Mesendoderm (in vitro differentiated cells): ENCODE data around the gene NEFH.

ENCODE experiments used
- DNase-seq: peaks from one replicate; pipeline ENCODE4 v3.0.0; 2013
- H2AK5ac ChIP-seq: 2 replicates; pipeline ENCODE4 v1.6.1; 2013; ENCODE audit warnings: low read length, inconsistent platforms
- H2BK120ac ChIP-seq: 2 replicates; pipeline ENCODE4 v1.6.1; 2013; ENCODE audit warnings: low read depth, mild to moderate bottlenecking, low read length, moderate library complexity, mixed read lengths
- H2BK15ac ChIP-seq: replicated peaks from 2 replicates; pipeline ENCODE4 v1.6.1; 2013; ENCODE audit warnings: low read depth, mild to moderate bottlenecking, moderate library complexity
- H2BK5ac ChIP-seq: 2 replicates; pipeline ENCODE4 v1.6.1; 2013; ENCODE audit warnings: low read length, inconsistent platforms
- H3K18ac ChIP-seq: 2 replicates; pipeline ENCODE4 v1.6.1; 2013; ENCODE audit warnings: mild to moderate bottlenecking, low read length, mixed read lengths
- H3K23ac ChIP-seq: one replicate; pipeline ENCODE4 v1.6.1; 2013; ENCODE audit warnings: low read length
- H3K27ac ChIP-seq: 2 replicates; pipeline ENCODE4 v1.5.1; 2013; ENCODE audit warnings: low read depth, mild to moderate bottlenecking, inconsistent platforms, low read length, moderate library complexity
- H3K27me3 ChIP-seq: 2 replicates; pipeline ENCODE4 v1.6.1; 2013; ENCODE audit warnings: low read length, control low read depth, mild to moderate bottlenecking, inconsistent platforms; ENCODE audit not compliant: insufficient read depth, poor library complexity
- H3K36me3 ChIP-seq: 2 replicates; pipeline ENCODE4 v1.6.1; 2013; ENCODE audit warnings: low read length, inconsistent platforms; ENCODE audit not compliant: control insufficient read depth, insufficient read depth
- H3K4ac ChIP-seq: one replicate; pipeline ENCODE4 v1.6.1; 2013; ENCODE audit warnings: low read depth, mild to moderate bottlenecking, low read length, moderate library complexity
- H3K4me1 ChIP-seq: 2 replicates; pipeline ENCODE4 v1.6.1; 2013; ENCODE audit warnings: low read depth, low read length, inconsistent platforms; ENCODE audit not compliant: control insufficient read depth
- H3K4me2 ChIP-seq: 2 replicates; pipeline ENCODE4 v1.6.1; 2013; ENCODE audit warnings: low read length
- H3K4me3 ChIP-seq: 2 replicates; pipeline ENCODE4 v1.5.1; 2013; ENCODE audit warnings: mild to moderate bottlenecking, low read length
- H3K56ac ChIP-seq: one replicate; pipeline ENCODE4 v1.6.1; 2013; ENCODE audit warnings: low read length
- H3K79me1 ChIP-seq: 2 replicates; pipeline ENCODE4 v1.6.1; 2013; ENCODE audit warnings: low read length, inconsistent platforms
- H3K79me2 ChIP-seq: 2 replicates; pipeline ENCODE4 v1.6.1; 2013; ENCODE audit warnings: mild to moderate bottlenecking, low read length; ENCODE audit not compliant: control insufficient read depth, insufficient read depth
- H3K9ac ChIP-seq: 2 replicates; pipeline ENCODE4 v1.6.1; 2013; ENCODE audit warnings: low read length, inconsistent platforms
- H4K5ac ChIP-seq: one replicate; pipeline ENCODE4 v1.6.1; 2013; ENCODE audit warnings: low read length
- H4K8ac ChIP-seq: one replicate; pipeline ENCODE4 v1.6.1; 2013; ENCODE audit warnings: low read depth, mild to moderate bottlenecking, control low read depth, low read length, moderate library complexity
- WGBS: extraction: QIAGEN DNeasy Blood & Tissue Kit; methylation state at CpG from one replicate; pipeline ENCODE4 v1.1.7; 2013; ENCODE audit warnings: low lambda C conversion rate, missing lambda C conversion rate; ENCODE audit not compliant: insufficient coverage; ENCODE audit errors: extremely low coverage; 5-methylcytosine and 5-hydroxymethylcytosine counted together

NEFH gene

DNA sequence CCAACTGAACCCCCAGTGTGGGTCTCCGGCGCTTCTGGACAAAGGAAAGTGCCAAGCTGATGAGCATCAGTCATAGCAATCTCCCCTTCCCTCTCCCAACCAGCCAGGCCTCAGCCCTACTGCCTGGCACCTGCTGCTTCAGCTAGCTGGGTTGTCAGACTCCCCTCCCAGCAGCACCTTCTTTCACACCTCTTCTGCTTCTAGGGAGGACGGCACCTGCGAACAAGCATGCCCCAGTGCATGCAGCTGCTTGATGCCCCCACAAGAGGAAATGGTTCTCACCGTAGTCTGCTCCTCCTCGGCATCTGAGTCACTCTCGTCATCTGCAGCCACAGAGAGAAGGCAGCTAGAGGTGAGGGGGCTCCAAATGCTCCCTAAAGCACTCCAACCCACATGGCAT, 48.1 kb downstream of the NEFH start:
- Histone ChIP-seq H2AK5ac (no peak overlapping the region), H4K5ac (no peak overlapping the region), H2BK120ac (no peak overlapping the region), H3K27me3 (no peaks in the 10 kb centered on the region), H3K56ac (no peak overlapping the region), H3K27ac (no peak overlapping the region), H3K9ac (no peak overlapping the region), H3K4ac (no peak overlapping the region), H3K4me3 (no peak overlapping the region), H3K4me1 (no peaks in the 10 kb centered on the region), H3K23ac (no peak overlapping the region), H2BK15ac (no peak overlapping the region), H3K79me2 (no peaks in the 10 kb centered on the region), H2BK5ac (no peak overlapping the region), H3K4me2 (no peak overlapping the region), H4K8ac (no peak overlapping the region), H3K79me1 (no peaks in the 10 kb centered on the region), H3K36me3 (peaks cover 28% of the 10 kb centered on the region), H3K18ac (no peak overlapping the region)
- WGBS, result no CpG with 5 or more reads among the region's 7 CpGs
- no peak for DNase-seq

- Histone ChIP-seq H3K36me3 (peaks cover 20% of the 10 kb centered on the region), H3K79me2 (no peaks in the 10 kb centered on the region)
Measured at GRCh38 chr22:29530716-29531115, 50.7 kb downstream of the NEFH start.

DNA sequence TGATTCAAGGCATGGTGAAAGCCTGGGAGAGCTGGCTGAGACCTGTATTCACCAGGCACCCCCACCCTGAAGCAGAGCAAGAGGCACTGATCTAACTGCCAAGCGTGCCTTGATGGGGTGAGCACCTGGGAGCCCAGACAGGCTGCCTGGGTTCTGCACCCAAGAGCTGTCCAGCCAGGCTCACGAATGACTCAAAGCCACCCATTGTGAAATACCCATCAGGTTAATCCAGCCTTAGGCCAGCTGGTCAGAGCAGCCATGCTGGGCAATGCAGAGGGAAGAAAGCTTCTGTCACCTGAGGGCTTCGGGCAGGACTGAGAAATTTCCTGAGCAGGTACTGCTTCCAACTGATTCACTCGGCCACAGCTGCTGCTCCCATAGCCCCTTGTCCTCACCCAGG, 51.4 kb downstream of the NEFH start:
- Histone ChIP-seq H2AK5ac (no peak overlapping the region), H3K79me2 (no peaks in the 10 kb centered on the region), H3K9ac (no peak overlapping the region), H2BK5ac (no peak overlapping the region), H2BK15ac (no peak overlapping the region), H3K27me3 (no peaks in the 10 kb centered on the region), H3K23ac (no peak overlapping the region), H3K4me2 (no peak overlapping the region), H3K56ac (no peak overlapping the region), H2BK120ac (no peak overlapping the region), H3K27ac (no peak overlapping the region), H4K8ac (no peak overlapping the region), H3K4me3 (no peak overlapping the region), H3K79me1 (no peaks in the 10 kb centered on the region), H3K4ac (no peak overlapping the region), H3K18ac (no peak overlapping the region), H4K5ac (no peak overlapping the region), H3K4me1 (no peaks in the 10 kb centered on the region), H3K36me3 (peaks cover 21% of the 10 kb centered on the region)
- no CpG with 5 or more reads among the region's 4 CpGs for WGBS
- DNase-seq, result no peak

More at GRCh38 chr22:29530716-29531115, 50.7 kb downstream of the NEFH start:
- H3K56ac ChIP-seq, result no peak overlapping the region
- no peaks in the 10 kb centered on the region for H3K27me3 ChIP-seq
- H2BK15ac ChIP-seq, result no peak overlapping the region
- no peaks in the 10 kb centered on the region for H3K79me1 ChIP-seq
- no peak overlapping the region for H3K23ac ChIP-seq
- no peak overlapping the region for H3K4me3 ChIP-seq
- H2BK120ac ChIP-seq, result no peak overlapping the region
- H3K4ac ChIP-seq, result no peak overlapping the region
- H3K27ac ChIP-seq, result no peak overlapping the region
- no peak overlapping the region for H2AK5ac ChIP-seq
- no peak overlapping the region for H3K18ac ChIP-seq
- no peak overlapping the region for H3K4me2 ChIP-seq
- no peak overlapping the region for H4K5ac ChIP-seq
- no peak for DNase-seq
- H2BK5ac ChIP-seq, result no peak overlapping the region
- no CpG with 5 or more reads among the region's 4 CpGs for WGBS
- H3K9ac ChIP-seq, result no peak overlapping the region
- H4K8ac ChIP-seq, result no peak overlapping the region
- H3K4me1 ChIP-seq, result no peaks in the 10 kb centered on the region

- H3K56ac ChIP-seq, result no peak overlapping the region
- H3K4me3 ChIP-seq, result no peak overlapping the region
- H3K4me2 ChIP-seq, result no peak overlapping the region
- peaks cover 12% of the 10 kb centered on the region for H3K36me3 ChIP-seq
- no peak overlapping the region for H3K9ac ChIP-seq
- no peaks in the 10 kb centered on the region for H3K79me2 ChIP-seq
- H2BK5ac ChIP-seq, result no peak overlapping the region
- WGBS, result no CpG with 5 or more reads among the region's 3 CpGs
- H3K27me3 ChIP-seq, result no peaks in the 10 kb centered on the region
- no peaks in the 10 kb centered on the region for H3K79me1 ChIP-seq
- no peak overlapping the region for H2BK120ac ChIP-seq
- no peaks in the 10 kb centered on the region for H3K4me1 ChIP-seq
- DNase-seq, result no peak
- no peak overlapping the region for H2AK5ac ChIP-seq
- H3K4ac ChIP-seq, result no peak overlapping the region
- H4K5ac ChIP-seq, result no peak overlapping the region
- no peak overlapping the region for H2BK15ac ChIP-seq
- no peak overlapping the region for H3K27ac ChIP-seq
- no peak overlapping the region for H3K18ac ChIP-seq
- H4K8ac ChIP-seq, result no peak overlapping the region
- no peak overlapping the region for H3K23ac ChIP-seq
Measured at GRCh38 chr22:29536411-29536810, 56.4 kb downstream of the NEFH start.

GRCh38 chr22:29539105-29539504, 59.1 kb downstream of the NEFH start:
- no peaks in the 10 kb centered on the region for H3K27me3 ChIP-seq
- H2BK5ac ChIP-seq, result no peak overlapping the region
- H3K36me3 ChIP-seq, result peaks cover 16% of the 10 kb centered on the region
- H3K4me1 ChIP-seq, result no peaks in the 10 kb centered on the region
- H3K23ac ChIP-seq, result no peak overlapping the region
- no peak overlapping the region for H4K8ac ChIP-seq
- no peak overlapping the region for H3K4me2 ChIP-seq
- no peak overlapping the region for H2BK120ac ChIP-seq
- DNase-seq, result no peak
- H2AK5ac ChIP-seq, result no peak overlapping the region
- no peak overlapping the region for H3K27ac ChIP-seq
- no peak overlapping the region for H3K56ac ChIP-seq
- no peak overlapping the region for H2BK15ac ChIP-seq
- no peaks in the 10 kb centered on the region for H3K79me1 ChIP-seq
- no CpG with 5 or more reads among the region's 3 CpGs for WGBS
- no peak overlapping the region for H3K4ac ChIP-seq
- H3K18ac ChIP-seq, result no peak overlapping the region
- H4K5ac ChIP-seq, result no peak overlapping the region
- no peak overlapping the region for H3K4me3 ChIP-seq
- no peaks in the 10 kb centered on the region for H3K79me2 ChIP-seq
- H3K9ac ChIP-seq, result no peak overlapping the region
